K562 (cell line): Measurements from ENCODE around the gene NEK1. TPM values are rescaled to one million over a fixed set of nuclear protein-coding genes. Genes with fewer than 3 reads are reported as not detected.

Source experiments
- ARHGAP35 ChIP-seq: fragments of 450-650 bp; IDR thresholded peaks from 2 replicates; pipeline ENCODE4 v1.6.1; 2018; ENCODE audit not compliant: partially characterized antibody
- ASH1L ChIP-seq: fragments of 450-650 bp; IDR thresholded peaks from 2 replicates; pipeline ENCODE4 v1.6.1; 2018; ENCODE audit warnings: borderline replicate concordance, mild to moderate bottlenecking, low read depth; ENCODE audit not compliant: partially characterized antibody
- BACH1 ChIP-seq: fragments of 200-800 bp; sonication (Bioruptor generic); IDR thresholded peaks from 2 replicates; pipeline ENCODE4 v1.6.1; 2016; ENCODE audit warnings: missing genetic modification characterization, missing compliant biosample characterization
- CHCHD3 ChIP-seq: fragments of 250-450 bp; sonication (Bioruptor Pico); IDR thresholded peaks from 2 replicates; pipeline ENCODE4 v2.1.2; 2022; ENCODE audit warnings: mild to moderate bottlenecking
- EZH2 ChIP-seq: IDR thresholded peaks from 2 replicates; pipeline ENCODE4 v1.6.1; 2012; ENCODE audit warnings: low read depth, mild to moderate bottlenecking, inconsistent platforms, low read length, borderline replicate concordance
- FOXJ2 ChIP-seq: fragments of 200-800 bp; sonication (Bioruptor generic); IDR thresholded peaks from 2 replicates; pipeline ENCODE4 v1.6.1; 2016; ENCODE audit warnings: missing genetic modification characterization, missing compliant biosample characterization
- HLTF ChIP-seq: fragments of 450-650 bp; IDR thresholded peaks from 2 replicates; pipeline ENCODE4 v1.6.1; 2016
- NCOA6 ChIP-seq: fragments of 450-650 bp; IDR thresholded peaks from 2 replicates; pipeline ENCODE4 v1.6.1; 2017; ENCODE audit warnings: mild to moderate bottlenecking
- NUFIP1 ChIP-seq: fragments of 450-650 bp; IDR thresholded peaks from 2 replicates; pipeline ENCODE4 v1.6.1; 2018; ENCODE audit not compliant: partially characterized antibody
- SRSF3 ChIP-seq: fragments of 200-400 bp; formaldehyde crosslinking; IDR thresholded peaks from 2 replicates; pipeline ENCODE4 v1.6.1; 2016; ENCODE audit warnings: mild to moderate bottlenecking, low read length, moderate library complexity; ENCODE audit not compliant: insufficient read depth
- ZBED1 ChIP-seq: IDR thresholded peaks from 2 replicates; pipeline ENCODE4 v1.6.1; 2014
- ZNF140 ChIP-seq: fragments of 250-450 bp; sonication (Bioruptor Pico); IDR thresholded peaks from 2 replicates; pipeline ENCODE4 v1.8.0; 2021; ENCODE audit warnings: moderate library complexity, mild to moderate bottlenecking, inconsistent platforms
- ZNF146 ChIP-seq: IDR thresholded peaks from one replicate; pipeline ENCODE4 v1.6.1; 2018; ENCODE audit warnings: missing compliant biosample characterization; ENCODE audit not compliant: unreplicated experiment
- ZNF184 ChIP-seq: sonication (generic); formaldehyde crosslinking; IDR thresholded peaks from 2 replicates; pipeline ENCODE4 v1.5.0; 2020; ENCODE audit warnings: missing genetic modification reagents
- polyA plus RNA-seq, 8 experiments: library from polyadenylated mRNA; depleted of rRNA in 4 of 8; stranded (reverse) in 5 of 8; unstranded in 3 of 8; fragments of >200 nt; fragmentation: Nextera tagmentation in 2 of 8; fragmentation: Illumina TruSeq in 1 of 8; extraction: Ambion mirVana in 2 of 8; extraction: Trizol in 1 of 8; gene quantifications; 2 replicates each; pipeline versions ENCODE4 v1.2.1 to v1.2.3, GENCODE V29; 2011 to 2014; ENCODE audit warnings: inconsistent platforms in 1 of 8, missing spikeins in 1 of 8
- total RNA-seq, 7 experiments: library from RNA; depleted of rRNA in 6 of 7; stranded (reverse); fragments of >200 nt in 6 of 7; fragmentation: Illumina TruSeq in 2 of 7; extraction: Trizol in 2 of 7; gene quantifications; 2 replicates each; pipeline versions ENCODE4 v1.2.1 to v1.2.3, GENCODE V29; 2011 to 2021; ENCODE audit warnings: low replicate concordance in 1 of 7
- TF ChIP-seq, protein P1 (sequence below): fragments of 450-650 bp; IDR thresholded peaks from 2 replicates; pipeline ENCODE4 v1.6.1; 2016; ENCODE audit warnings: low read depth
- TF ChIP-seq, protein P2 (sequence below): fragments of 200-400 bp; formaldehyde crosslinking; IDR thresholded peaks from 2 replicates; pipeline ENCODE4 v1.6.1; 2017; ENCODE audit warnings: mild to moderate bottlenecking, low read depth, low read length, moderate library complexity
- TF ChIP-seq, protein P3 (sequence below): fragments of 250-450 bp; sonication (Bioruptor Pico); IDR thresholded peaks from 2 replicates; pipeline ENCODE4 v1.8.0; 2021; ENCODE audit warnings: borderline replicate concordance, mild to moderate bottlenecking, moderate library complexity; ENCODE audit not compliant: poor library complexity, severe bottlenecking

The NEK1 gene
- total and polyA plus RNA-seq, 9 of the 15 experiments (the other 6 are each of a cell fraction or from before 2014, with no cell fraction given), result 6.2 to 15.7 (median 10.3) TPM

DNA sequence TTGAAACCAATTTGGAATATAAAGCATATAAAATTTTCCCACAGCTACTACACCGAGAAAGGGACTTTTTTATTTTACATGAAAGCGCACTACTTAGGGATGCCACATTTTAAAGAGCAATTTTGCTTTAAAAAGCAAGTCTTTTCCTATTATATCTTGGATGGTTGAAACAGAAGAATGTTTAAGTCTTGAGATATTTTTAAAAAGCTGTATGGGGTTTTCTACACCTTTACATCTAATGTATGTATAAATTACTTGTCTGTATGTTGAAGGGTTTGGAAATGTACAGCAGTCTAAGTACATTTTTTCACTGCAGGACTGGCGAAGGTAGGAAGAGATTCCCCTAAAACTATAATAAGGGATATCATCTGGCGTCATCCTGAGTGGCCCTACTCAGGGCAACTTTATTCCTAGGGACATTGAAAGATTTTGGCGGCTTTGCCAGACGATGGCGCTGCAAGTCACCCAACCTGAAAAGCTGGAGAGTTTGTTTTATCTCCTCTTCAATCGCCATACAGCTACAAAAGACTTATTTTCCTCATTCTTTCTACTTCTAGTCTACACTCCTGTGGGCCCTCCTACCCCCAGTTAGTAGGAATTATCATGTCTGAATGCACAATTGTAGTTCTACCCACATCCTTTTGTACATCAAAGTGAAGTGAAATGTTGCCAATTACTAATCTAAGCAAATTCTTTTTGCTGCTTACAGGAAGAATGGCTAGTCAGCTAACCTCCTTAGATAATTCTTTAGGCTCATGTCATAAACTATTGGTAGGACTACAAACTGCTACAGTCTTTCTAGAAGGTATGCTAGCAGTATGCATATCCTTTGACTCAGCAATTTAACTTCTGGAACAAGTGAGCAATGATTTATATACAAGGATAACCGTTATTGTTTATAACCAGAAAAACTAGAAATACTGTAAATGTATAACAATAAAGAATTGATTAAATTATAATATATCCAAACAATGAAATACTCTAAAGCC is 782 bp upstream of the NEK1 start (continued):
- TF ChIP-seq, protein P1, sequence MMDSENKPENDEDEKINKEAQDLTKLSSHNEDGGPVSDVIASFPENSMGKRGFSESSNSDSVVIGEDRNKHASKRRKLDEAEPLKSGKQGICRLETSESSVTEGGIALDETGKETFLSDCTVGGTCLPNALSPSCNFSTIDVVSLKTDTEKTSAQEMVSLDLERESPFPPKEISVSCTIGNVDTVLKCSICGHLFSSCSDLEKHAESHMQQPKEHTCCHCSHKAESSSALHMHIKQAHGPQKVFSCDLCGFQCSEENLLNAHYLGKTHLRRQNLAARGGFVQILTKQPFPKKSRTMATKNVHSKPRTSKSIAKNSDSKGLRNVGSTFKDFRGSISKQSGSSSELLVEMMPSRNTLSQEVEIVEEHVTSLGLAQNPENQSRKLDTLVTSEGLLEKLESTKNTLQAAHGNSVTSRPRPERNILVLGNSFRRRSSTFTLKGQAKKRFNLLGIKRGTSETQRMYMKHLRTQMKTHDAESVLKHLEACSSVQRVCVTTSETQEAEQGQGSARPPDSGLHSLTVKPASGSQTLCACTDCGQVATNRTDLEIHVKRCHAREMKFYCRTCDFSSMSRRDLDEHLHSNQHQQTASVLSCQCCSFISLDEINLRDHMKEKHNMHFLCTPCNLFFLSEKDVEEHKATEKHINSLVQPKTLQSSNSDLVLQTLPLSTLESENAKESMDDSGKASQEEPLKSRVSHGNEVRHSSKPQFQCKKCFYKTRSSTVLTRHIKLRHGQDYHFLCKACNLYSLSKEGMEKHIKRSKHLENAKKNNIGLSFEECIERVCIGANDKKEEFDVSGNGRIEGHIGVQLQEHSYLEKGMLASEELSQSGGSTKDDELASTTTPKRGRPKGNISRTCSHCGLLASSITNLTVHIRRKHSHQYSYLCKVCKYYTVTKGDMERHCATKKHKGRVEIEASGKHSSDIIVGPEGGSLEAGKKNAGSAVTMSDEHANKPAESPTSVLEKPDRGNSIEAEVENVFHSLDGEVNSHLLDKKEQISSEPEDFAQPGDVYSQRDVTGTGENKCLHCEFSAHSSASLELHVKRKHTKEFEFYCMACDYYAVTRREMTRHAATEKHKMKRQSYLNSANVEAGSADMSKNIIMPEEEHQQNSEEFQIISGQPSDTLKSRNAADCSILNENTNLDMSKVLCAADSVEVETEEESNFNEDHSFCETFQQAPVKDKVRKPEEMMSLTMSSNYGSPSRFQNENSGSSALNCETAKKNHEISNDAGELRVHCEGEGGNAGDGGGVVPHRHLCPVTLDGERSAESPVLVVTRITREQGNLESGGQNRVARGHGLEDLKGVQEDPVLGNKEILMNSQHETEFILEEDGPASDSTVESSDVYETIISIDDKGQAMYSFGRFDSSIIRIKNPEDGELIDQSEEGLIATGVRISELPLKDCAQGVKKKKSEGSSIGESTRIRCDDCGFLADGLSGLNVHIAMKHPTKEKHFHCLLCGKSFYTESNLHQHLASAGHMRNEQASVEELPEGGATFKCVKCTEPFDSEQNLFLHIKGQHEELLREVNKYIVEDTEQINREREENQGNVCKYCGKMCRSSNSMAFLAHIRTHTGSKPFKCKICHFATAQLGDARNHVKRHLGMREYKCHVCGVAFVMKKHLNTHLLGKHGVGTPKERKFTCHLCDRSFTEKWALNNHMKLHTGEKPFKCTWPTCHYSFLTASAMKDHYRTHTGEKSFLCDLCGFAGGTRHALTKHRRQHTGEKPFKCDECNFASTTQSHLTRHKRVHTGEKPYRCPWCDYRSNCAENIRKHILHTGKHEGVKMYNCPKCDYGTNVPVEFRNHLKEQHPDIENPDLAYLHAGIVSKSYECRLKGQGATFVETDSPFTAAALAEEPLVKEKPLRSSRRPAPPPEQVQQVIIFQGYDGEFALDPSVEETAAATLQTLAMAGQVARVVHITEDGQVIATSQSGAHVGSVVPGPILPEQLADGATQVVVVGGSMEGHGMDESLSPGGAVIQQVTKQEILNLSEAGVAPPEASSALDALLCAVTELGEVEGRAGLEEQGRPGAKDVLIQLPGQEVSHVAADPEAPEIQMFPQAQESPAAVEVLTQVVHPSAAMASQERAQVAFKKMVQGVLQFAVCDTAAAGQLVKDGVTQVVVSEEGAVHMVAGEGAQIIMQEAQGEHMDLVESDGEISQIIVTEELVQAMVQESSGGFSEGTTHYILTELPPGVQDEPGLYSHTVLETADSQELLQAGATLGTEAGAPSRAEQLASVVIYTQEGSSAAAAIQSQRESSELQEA, result no peak
- TF ChIP-seq HLTF (no peak; the same call in 1 of the 2 replicates), ARHGAP35 (no peak), EZH2 (no peak), BACH1 (no peak), ZNF146 (CRISPR knock-in tag) (no peak), CHCHD3 (CRISPR knock-in tag) (no peak), ASH1L (no peak), NUFIP1 (no peak), ZNF184 (CRISPR knock-in tag) (no peak), ZNF140 (no peak), ZBED1 (no peak), SRSF3 (no peak), NCOA6 (no peak), FOXJ2 (tag) (no peak)
- TF ChIP-seq, protein P2, sequence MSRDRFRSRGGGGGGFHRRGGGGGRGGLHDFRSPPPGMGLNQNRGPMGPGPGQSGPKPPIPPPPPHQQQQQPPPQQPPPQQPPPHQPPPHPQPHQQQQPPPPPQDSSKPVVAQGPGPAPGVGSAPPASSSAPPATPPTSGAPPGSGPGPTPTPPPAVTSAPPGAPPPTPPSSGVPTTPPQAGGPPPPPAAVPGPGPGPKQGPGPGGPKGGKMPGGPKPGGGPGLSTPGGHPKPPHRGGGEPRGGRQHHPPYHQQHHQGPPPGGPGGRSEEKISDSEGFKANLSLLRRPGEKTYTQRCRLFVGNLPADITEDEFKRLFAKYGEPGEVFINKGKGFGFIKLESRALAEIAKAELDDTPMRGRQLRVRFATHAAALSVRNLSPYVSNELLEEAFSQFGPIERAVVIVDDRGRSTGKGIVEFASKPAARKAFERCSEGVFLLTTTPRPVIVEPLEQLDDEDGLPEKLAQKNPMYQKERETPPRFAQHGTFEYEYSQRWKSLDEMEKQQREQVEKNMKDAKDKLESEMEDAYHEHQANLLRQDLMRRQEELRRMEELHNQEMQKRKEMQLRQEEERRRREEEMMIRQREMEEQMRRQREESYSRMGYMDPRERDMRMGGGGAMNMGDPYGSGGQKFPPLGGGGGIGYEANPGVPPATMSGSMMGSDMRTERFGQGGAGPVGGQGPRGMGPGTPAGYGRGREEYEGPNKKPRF, result no peak
- TF ChIP-seq, protein P3, sequence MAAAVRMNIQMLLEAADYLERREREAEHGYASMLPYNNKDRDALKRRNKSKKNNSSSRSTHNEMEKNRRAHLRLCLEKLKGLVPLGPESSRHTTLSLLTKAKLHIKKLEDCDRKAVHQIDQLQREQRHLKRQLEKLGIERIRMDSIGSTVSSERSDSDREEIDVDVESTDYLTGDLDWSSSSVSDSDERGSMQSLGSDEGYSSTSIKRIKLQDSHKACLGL (CRISPR knock-in tag), result no peak
